HG03025 (cell line): ENCODE data around the gene PACSIN3.
"Not testable (repeated sequence)": the region's sequence is repeated elsewhere in the genome, so short reads cannot be mapped to it uniquely, and the experiment has no call there.

Experiments used
- ATAC-seq: cut with Tn5 transposase; IDR thresholded peaks from one replicate; pipeline ENCODE4 v1.9.1; 2021; ENCODE audit warnings: mild to moderate bottlenecking, moderate library complexity; ENCODE audit not compliant: unreplicated experiment, low FRiP score

Gene PACSIN3

DNA sequence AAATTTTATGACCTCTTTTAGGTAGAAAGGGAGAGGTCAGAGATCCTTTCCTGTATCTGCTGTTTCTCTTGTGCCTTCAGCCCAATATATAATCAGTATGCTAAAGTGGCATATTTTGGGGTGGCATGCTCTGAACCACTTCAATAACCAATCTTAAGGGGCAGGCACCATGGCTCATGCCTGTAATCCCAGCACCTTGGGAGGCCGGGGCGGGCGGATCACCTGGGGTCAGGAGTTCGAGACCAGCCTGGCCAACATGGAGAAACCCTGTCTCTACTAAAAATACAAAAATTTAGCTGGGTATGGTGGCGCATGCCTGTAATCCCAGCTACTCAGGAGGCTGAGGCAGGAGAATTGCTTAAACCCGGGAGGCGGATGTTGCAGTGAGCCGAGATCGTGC is 11.9 kb upstream of the PACSIN3 start:
- ATAC-seq = not testable (repeated sequence)

DNA sequence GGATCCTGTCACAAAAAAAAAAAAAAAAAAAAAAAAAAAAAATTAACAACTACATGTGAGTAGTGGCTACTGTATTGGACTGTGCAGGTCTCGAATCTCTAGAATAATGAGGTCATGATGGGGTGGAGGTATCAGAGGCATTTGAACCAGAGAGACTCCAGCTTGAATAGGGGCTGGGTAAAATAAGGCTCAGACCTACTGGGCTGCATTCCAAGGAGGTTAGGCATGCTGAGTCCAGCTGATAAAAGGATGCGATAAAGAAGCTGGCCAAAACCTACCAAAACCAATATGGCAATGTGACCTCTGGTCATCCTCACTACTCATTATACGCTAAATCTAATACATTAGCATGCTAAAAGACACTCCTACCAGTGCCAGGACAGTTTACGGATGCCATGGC is 5.9 kb upstream of the PACSIN3 start:
- no peak for ATAC-seq

DNA sequence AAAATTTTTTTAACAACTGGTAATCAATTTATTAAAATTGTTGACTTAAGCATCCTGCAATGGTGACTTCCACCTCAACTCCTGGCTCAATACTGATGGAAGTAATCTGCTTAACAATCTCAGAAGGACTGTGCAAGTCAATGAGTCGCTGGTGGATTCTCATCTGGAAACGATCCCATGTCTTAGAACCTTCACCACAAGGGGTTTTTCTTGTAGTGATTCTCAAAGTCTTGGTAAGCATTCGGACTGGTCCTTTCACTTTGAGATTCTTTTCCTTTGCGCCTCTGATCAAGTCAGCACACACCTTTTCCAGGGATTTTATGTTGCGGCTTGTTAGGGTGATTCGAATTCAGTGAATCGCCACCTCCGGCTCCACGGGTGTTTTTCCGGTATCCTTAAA is 4.9 kb upstream of the PACSIN3 start:
- ATAC-seq = not testable (repeated sequence)

DNA sequence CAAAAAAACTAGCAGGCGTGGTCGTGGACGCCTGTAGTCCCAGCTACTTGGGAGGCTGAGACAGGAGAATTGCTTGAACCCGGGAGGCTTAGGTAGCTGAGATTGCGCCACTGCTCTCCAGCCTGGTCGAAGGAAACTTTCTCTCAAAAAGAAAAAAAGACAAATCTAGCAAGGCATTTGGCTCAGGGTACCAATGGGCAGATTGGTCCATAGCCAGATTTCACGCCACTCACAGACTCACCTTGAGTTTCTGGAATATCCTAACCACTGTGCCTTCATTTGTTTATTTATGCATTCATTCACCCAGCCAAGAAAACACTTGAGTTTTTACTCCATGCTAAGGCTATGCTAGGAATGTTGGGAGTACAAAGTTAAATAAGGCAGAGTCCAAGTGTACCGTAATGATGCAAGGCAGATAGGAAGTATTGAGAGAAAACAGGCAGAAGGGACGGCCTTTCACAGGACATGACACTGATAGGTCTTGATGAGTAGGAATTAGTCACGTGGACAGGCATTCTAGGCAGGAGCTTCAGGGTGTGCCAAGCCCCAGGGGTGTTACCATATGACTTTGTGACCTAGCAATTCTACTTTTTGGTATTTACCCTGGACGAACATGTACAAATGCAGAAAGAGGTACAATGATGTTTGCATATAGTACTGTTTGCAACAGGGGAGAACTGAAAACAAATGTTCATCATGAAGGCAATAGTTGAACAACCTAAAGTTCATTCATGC is 3.0 kb upstream of the PACSIN3 start:
- no peak for ATAC-seq

DNA sequence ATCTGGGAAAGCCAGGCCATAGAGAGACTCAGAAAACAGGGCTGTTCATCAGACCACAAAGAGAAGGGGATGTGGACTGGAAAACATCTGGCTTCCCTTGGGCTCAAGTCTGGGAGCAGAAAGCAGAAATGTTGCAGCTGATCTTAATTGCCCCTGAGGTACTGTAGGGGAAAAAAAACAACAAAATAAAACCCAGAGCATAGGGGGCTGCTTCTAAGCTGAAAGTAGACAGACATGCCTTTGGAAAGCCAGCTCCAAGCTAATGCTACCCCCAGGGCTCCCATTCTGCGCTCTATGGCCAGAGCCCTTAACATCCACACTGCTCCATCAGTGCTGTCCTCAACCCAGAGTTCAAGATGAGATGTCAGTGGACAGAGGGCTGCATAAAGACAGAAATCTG is 2.0 kb upstream of the PACSIN3 start:
- ATAC-seq = no peak

DNA sequence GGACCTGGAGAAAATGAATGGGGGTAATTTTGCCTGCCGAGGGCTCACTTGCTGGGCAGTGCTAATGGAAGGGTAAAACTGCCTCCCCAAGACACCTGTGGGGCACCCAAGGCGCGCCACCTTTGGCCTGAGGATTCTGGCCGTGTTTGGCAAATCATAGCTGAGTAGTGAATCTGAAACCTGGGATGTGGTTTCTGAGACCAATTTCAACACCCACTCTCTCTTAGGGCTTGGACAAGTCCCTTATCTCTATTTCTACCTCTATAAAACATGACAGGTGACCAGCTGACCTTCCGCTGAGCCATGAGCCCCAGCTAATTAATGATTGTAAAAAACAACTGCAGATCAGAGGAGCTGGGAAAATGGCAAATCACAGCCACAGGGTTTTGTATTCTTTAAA is 1.5 kb upstream of the PACSIN3 start:
- ATAC-seq = no peak

DNA sequence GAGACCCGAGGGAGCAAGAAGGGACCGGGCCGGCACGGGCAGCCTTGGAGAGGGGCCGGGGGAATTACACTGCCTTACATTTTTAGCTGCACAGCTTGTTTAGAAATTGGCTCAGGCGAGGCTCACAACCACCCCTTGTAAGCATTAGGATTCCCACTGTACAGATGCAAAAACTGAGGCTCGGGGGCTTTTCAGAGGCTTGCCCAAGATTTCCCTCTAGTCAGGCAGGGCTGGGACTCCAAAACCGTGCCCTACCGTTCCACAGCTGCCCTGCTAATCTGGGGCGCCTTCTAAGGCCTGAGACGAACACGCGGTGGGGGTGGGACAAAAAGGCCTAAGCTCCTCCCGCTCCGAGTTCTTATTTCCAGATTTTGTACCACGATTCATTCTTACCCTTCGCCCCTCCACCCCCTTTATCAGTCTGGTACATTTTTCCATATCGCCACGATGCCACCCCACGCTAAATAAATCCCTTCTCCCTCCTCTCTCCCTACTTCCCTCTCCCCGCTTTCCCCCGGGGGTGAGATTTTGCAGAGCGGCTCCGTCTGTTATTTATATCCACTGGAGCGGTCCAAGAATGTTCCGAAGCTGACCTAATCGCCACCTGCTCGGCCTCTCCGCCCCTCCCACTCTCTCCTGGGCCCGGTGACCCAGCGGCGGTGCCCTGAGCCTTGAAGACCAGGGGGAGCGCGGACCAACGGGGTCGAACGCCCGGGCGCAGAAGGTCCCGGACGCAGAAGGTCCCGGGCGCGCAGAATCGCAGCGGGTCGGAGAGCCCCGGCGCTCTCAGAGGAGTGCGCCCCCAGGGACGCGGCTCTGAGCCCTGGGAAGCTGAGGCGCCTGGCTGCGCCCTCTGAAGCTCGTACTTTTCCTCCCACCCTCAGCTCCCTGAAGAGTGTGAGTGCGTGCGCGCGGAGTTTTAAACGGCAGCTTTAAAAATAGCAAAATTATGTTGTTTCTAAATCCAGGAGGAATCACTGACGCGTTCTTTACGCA is 764 bp upstream of the PACSIN3 start:
- no peak for ATAC-seq

DNA sequence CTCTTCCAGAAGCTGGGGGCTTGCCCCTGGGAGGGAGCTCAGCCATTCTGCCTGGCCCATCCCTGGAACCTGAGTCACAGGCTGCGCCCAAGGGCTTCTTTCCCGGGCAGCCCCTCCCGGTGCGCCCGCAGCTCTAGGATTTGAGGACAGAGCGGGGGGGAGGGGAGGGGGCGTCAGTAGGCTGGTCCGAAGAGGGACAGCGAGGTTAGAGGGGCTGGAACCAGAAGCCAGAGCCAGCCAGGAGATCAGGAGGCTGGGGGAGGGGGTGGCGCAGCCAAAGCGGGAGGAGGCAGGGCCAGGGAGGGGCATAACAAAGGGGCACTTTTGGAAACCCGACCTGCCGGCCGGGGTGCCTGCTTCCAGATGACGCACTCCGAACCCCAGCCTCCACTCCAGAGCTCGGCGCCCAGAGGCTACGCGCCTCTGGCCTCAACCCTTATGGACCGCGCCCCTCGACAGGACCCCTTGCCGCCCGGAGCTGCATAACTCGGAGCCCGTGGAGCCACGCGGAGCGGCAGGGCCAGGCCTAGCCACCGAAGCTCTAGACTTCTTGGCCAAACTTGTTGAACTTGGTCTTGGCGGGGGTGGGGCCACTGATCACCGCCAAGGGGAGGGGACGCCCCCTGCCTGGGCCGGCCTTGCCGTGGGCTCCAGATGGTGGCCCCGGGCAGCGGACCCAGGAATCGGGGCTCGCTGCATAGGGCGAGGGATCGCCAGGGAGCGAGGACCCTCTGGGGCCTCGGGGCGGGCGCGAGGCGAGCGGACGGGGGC is 744 bp downstream of the PACSIN3 start:
- ATAC-seq = no peak

DNA sequence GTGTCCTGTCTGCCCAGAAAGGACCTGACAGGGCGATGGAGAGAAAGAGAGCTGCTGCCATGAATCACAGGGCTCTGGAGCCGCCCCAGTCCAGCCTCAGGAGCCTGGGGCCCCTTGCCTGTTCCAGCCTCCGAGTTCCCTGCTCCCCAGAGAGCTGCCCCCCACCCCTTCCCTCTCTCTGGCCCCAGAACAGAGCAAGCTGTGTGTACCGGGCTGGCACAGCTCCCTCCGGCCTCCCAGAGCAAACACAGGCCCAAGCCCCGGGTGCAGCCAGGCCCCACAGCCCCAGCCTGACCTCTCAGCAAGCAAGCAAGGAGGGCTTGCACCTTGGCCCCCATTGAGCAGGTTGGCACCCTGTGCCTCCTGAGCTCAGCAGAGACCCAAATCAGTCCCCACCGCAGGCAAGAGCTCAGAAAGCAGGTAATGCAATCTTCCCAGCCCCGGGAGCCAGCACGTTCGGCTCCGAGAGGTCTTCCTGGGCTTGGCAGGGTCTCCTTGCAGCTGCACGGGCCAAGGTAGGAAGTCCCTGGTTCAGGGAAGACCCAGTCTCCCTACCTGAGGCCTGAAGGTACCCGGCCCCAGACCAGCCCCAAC is 1.4 kb downstream of the PACSIN3 start:
- no peak for ATAC-seq

DNA sequence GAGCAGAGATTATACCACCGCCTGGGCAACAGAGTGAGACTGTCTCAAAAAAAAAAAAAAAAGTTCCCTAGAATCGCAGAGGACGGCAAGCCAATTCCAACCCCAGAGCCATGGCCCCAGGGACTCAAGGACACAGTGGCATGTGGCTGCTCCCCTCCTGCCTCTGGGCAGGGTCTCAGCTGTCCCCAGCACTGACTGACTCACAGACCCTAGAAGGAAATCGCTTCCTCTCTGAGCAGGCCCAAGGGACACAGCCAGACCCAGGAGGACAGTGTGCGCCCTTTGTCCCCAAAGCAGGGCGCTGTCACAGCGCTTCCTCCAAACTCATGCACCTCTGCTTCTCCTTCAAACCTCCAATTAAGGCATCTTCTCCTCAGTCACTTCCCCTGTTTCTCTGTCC is 2.3 kb downstream of the PACSIN3 start:
- no peak for ATAC-seq

DNA sequence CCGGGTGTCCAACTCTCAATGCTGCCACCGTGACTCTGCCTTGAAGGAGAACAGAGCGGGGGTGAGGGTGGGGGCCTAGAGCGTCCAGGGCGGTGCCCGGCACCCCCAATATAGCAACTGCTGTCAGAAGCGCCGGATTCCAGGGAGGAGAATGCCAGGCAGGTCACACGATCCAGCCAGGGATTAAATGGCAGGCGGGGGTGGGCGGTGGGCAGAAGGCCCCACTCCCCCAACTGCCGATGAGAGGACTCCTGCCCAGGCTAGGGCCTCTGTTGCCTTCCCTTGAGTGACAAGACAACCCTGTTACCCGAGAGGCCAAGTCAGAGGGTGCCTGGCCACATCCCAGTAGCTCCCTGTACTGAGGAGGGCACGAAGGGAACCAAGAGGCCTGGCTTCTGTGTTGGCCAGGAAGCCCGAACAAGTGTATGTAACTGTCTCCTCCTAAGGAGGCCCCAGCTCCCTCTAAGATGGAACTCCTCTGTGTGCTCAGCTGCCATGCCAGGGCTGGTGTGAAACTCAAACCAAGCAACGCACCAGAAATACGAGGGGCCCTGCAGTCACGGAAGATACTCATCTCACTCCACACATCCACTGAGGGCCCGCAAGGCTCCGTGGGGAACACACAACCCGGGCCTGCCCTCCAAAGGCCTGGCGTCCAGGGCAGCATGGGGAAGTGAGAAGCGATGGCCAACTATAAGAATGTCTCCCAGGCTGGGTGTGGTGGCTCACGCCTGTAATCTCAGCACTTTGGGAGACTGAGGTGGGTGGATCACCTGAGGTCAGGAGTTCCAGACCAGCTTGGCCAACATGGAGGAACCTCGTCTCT is 3.0 kb downstream of the PACSIN3 start:
- no peak for ATAC-seq

DNA sequence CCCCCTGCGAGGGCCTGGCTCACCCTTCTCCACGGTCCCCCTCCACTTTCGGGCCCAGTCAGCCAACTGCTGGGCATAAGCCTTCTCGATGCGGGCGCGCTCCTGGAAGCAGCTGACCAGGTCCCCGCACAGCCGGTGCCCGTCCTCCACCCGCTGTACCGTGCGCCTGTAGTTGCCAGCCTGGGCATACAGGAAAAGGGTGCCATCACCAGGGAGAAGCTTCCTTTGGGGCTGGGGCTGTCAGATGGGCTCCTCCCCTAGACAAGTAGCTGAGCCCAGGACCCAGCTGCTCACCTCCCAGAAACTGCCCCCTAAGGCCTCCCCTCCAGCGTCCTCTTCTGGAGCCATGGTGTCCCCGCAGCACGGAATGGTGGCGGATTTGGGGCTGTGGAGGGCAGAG is 3.9 kb downstream of the PACSIN3 start:
- no peak for ATAC-seq

DNA sequence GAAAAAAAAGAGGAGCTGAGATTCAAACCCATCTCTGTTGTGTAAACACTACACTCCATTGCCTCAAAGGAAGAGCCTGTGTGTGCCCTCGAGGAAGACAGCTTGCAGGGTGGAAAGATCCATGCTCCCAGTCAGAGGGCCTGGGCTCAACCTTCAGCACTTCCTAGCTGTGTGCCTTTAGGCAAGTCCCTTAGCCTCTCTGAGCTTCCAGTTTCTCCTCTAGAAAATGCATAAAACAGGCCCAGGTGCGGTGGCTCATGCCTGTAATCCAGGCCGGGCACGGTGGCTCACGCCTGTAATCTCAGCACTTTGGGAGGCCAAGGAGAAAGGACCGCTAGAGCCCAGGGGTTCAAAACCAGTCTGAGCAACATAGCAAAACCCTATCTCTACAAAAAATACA is 5.0 kb downstream of the PACSIN3 start:
- no peak for ATAC-seq

DNA sequence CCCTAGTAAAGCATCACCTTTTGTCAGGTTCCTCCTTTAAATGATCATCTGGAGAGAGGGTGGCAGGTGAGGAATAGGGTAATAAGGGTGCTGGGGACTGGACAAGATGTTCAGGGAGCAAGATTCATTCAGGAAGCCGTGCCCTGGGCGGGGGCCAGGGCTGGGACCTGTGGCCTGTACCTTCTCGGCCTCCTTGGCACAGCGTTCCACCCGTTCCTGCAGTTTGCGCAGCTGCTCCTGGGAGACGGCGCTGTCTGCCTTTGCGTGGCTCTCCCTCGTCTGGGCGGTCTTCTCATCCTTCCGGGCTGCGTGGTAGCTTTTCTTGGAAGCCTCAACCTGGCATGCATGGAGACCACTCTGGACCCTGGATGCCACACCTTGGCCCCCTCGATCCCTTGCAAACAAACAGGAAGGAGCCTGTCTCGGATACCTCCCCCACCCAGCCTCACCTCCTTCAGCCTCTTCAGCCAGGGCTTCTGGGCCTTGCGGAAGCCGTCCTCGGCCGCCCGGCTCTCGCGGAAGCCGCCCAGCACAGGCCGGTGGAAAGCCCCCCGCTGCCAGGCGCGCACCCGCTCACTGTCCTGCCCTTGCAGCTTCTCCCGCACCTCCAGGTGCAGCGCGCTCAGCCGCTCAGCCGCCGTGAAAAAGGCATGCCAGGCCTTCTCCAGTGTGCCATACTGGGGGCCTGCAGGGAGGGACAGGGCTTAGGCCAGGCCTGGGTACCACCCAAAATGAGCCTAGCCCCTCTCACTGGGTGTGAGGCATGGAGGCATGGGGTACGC is 6.0 kb downstream of the PACSIN3 start:
- ATAC-seq = no peak

DNA sequence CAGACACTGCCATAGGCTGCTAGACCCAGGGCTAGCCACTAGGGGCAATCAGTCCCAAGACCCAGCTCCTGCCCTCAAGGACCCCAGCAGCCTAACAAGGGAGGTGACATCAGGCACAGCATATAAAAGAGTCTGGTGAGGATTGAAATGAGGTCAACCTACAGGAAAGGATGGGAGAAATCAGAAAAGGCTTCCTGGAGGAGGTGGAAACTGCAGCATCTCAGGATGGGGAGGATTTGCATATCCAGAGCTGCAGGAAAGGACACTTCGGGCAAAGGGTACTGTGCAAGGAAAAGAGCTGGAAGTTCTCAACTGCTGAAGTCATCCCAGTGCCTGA is 6.6 kb downstream of the PACSIN3 start:
- no peak for ATAC-seq

DNA sequence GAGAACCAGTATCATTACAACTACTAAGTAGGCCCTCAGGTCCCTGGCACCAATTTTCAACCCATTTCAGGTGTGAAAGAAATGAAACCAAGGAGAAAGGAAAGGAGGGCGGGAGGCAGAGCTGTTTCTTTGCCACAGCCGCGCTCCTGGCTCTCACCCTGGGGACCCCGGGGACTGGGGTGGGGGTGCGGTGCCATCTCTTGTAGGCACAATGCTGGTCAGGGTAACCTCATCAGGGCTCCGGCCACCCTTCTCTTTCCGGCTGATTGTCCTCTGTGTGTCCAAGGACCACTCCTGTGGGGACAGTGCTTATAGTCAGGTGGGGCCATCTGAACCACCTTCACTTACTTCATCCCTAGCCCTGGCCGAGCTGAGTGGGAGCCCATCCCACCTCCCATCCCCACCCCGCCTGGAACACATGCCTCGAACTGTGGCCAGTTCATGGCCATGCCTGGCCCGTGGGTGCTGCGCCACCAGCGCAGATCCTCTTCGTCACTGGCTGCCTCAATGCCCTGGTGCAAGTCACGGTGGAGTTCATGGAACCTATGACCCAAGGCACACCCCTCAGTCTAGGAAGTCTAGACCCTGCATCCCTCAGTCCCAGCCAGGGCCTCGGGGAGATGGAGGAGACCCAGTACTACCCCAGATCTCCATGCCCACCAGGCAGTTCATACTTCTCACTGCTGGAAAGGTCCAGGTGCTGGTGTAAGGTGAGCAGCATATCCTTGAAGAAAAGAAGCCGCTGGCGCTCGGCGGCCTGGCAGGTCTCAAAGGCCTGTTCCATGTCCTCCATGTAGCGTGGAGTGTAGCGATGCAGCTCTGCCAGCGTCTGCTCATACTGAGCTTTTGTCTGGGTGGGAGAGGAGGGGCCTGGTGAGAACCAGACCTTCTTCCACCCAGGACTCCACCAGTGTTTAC is 7.2 kb downstream of the PACSIN3 start:
- ATAC-seq = no peak

DNA sequence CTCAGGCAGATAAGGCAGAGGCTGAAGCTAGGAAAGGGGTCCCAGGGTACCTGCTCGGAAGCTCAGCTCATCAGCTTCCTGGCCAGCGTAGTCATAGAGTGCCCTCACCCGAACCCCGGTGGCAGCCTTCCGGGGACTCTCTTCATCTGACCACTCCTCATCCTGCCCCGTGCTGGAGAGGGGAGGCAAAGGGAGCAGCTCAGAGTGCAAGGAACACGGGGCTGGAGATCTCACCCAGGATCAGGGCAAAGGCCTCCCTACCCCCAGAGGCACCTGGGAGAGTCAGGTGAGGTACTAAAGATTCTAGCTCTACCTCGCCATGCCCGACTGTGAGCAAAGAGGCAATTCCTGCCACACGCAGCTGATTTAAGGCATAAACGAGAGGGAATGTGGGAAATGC is 7.9 kb downstream of the PACSIN3 start:
- ATAC-seq = no peak

DNA sequence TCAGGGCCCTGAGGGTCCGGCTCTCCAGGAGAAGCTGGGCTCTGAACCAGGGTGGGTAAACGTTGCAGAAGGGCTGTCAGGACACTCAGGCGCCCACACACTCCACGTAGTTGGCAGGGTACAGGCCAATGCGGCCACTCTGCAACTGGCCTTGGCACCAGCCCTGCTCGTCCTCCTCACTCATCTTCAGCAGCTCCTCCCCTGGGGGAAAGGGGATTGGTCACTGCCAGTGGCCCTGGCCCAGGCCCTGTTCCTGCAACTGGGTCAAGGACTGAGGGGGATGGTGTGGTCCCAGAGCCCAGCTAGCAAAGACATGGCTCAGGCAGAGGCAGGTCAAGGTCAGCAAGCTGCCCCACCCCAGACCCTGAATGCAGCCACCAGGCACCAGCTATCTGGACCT is 8.4 kb downstream of the PACSIN3 start:
- ATAC-seq = no peak
